ENCODE data around the gene CA9.

GRCh38 chr9:35690614-35691333 is 17.0 kb downstream of the CA9 start:
- TF ChIP-seq FOXK2 (IDR thresholded peaks at IDR 0.05), result no peak
- no peak for TF ChIP-seq ELF4 (IDR thresholded peaks at IDR 0.05)
- TF ChIP-seq FOXA1 (IDR thresholded peaks at IDR 0.05), result no peak
- TF ChIP-seq SP1 (IDR thresholded peaks at IDR 0.05), result no peak
- no peak for TF ChIP-seq ZNF384 (IDR thresholded peaks at IDR 0.05)
- no peak for TF ChIP-seq ARNT (IDR thresholded peaks at IDR 0.05)
- TF ChIP-seq SUZ12 (IDR thresholded peaks at IDR 0.05), result no peak
- 0 out of 2 replicates have a peak, but pooled peaks have one; percentile 50 for TF ChIP-seq L3MBTL2 (conservative IDR thresholded peaks at IDR 0.05)
- TF ChIP-seq FOXM1 (IDR thresholded peaks at IDR 0.05; ENCODE audit: borderline replicate concordance), result no peak
- TF ChIP-seq TARDBP (IDR thresholded peaks at IDR 0.05), result no peak
- no peak for TF ChIP-seq NFRKB (IDR thresholded peaks at IDR 0.05)
- TF ChIP-seq PKNOX1 (IDR thresholded peaks at IDR 0.05), result no peak
